ENCODE measurements around the gene ZNF582.
A peak's percentile ranks its signal among the peaks of the same experiment; 100 is the strongest.

- TF ChIP-seq BHLHE40 (IDR thresholded peaks at IDR 0.05; ENCODE audit: borderline replicate concordance) (no peak), FOXM1 (IDR thresholded peaks at IDR 0.05; ENCODE audit: borderline replicate concordance) (no peak), ARNT (IDR thresholded peaks at IDR 0.05) (no peak), L3MBTL2 (conservative IDR thresholded peaks at IDR 0.05) (peak; percentile 89), TARDBP (IDR thresholded peaks at IDR 0.05) (no peak), SP1 (IDR thresholded peaks at IDR 0.05) (no peak), HDGF (IDR thresholded peaks at IDR 0.05; ENCODE audit: borderline replicate concordance) (no peak), LEF1 (IDR thresholded peaks at IDR 0.05; ENCODE audit: borderline replicate concordance) (no peak), ELF4 (IDR thresholded peaks at IDR 0.05) (no peak), SUZ12 (IDR thresholded peaks at IDR 0.05) (no peak), FOXA1 (IDR thresholded peaks at IDR 0.05) (no peak), ZNF384 (IDR thresholded peaks at IDR 0.05) (no peak), FOXK2 (IDR thresholded peaks at IDR 0.05) (no peak)
Measured at GRCh38 chr19:56403764-56404704, 10.7 kb upstream of the ZNF582 start, which contains the start of gene ZNF583.

All from HEK293T (cell line).